ENCODE data around the gene ATP6V0A1. TPM values are rescaled to one million over a fixed set of nuclear protein-coding genes. Genes with fewer than 3 reads are reported as not detected.
"Not testable (repeated sequence)": the region's sequence is repeated elsewhere in the genome, so short reads cannot be mapped to it uniquely, and the experiment has no call there.

ATP6V0A1 gene
- total RNA-seq, 1 experiment from 2014 or later = 53.4 TPM

- peak overlapping the region; percentile 63 for H3K27ac ChIP-seq (ENCODE audit: low read length)
- in situ Hi-C loops (cut with HindIII; ENCODE audit: low pct_unique_long_range_greater_than_20kb, low sequenced_read_pairs) = no loop called here
- H3K27me3 ChIP-seq (ENCODE audit: control insufficient read depth, insufficient read depth, low read length) = no peaks in the 10 kb centered on the region
- H3K36me3 ChIP-seq (ENCODE audit: control insufficient read depth, insufficient read depth, low read length) = no peaks in the 10 kb centered on the region
- ChIA-PET POLR2A (no interaction called here), CTCF (interaction anchor here (0.6 kb wide), 1 partner anchor 527 kb away, joined by 6 read pairs; no protein-coding TSS in a partner anchor)
- intact Hi-C loops (cut with micrococcal nuclease; ENCODE audit: unreplicated experiment) = no loop called here
- peak overlapping the region; percentile 68 to 69 for H3K4me3 ChIP-seq (ENCODE audit: low read depth in 2 of 2, low read length in 2 of 2)
- TF ChIP-seq CTCF (IDR thresholded peaks at IDR 0.05) (no peak), SIN3A (IDR thresholded peaks at IDR 0.05; ENCODE audit: borderline replicate concordance, insufficient read depth, low read depth, low read length) (0 out of 2 replicates have a peak, but pooled peaks have one; percentile 31), REST (IDR thresholded peaks at IDR 0.05; ENCODE audit: insufficient read depth in 1 of 2, low read depth in 2 of 2, low read length in 1 of 2) (no peak), TCF7L2 (IDR thresholded peaks at IDR 0.05; ENCODE audit: low read depth, low read length) (no peak), POLR2AphosphoS5 (IDR thresholded peaks at IDR 0.05; ENCODE audit: low read depth, low read length) (peak; percentile 18; the same call in 1 of the 2 replicates)
- DNase-seq (ENCODE audit: low read depth, low spot score) (no peak), ATAC-seq (peak; percentile 89)
- TSS peak; percentile 80 for BruUV-seq (replicated peaks)
- H3K4me1 ChIP-seq (ENCODE audit: control insufficient read depth, insufficient read depth, low read length) = peaks cover 13% of the 10 kb centered on the region; the same call in 1 of the 2 replicates
- H3K9me3 ChIP-seq (ENCODE audit: control insufficient read depth, insufficient read depth, low read depth, low read length) = no peaks in the 10 kb centered on the region
These were observed 95.8 kb downstream of the ATP6V0A1 start for GRCh38 chr17:42554250-42555121.

- peak overlapping the region; percentile 68 to 69 for H3K4me3 ChIP-seq (ENCODE audit: low read depth in 2 of 2, low read length in 2 of 2)
- in situ Hi-C loops (cut with HindIII; ENCODE audit: low pct_unique_long_range_greater_than_20kb, low sequenced_read_pairs) = no loop called here
- intact Hi-C loops (cut with micrococcal nuclease; ENCODE audit: unreplicated experiment) = no loop called here
- peak overlapping the region; percentile 63 for H3K27ac ChIP-seq (ENCODE audit: low read length)
- H3K9me3 ChIP-seq (ENCODE audit: control insufficient read depth, insufficient read depth, low read depth, low read length) = no peaks in the 10 kb centered on the region
- H3K36me3 ChIP-seq (ENCODE audit: control insufficient read depth, insufficient read depth, low read length) = no peaks in the 10 kb centered on the region
- DNase-seq (ENCODE audit: low read depth, low spot score) (no peak), ATAC-seq (no peak)
- peaks cover 13% of the 10 kb centered on the region; the same call in 1 of the 2 replicates for H3K4me1 ChIP-seq (ENCODE audit: control insufficient read depth, insufficient read depth, low read length)
- no peaks in the 10 kb centered on the region for H3K27me3 ChIP-seq (ENCODE audit: control insufficient read depth, insufficient read depth, low read length)
- TSS peak; percentile 97 for BruUV-seq (replicated peaks)
- ChIA-PET CTCF (no interaction called here), POLR2A (no interaction called here)
- TF ChIP-seq SIN3A (IDR thresholded peaks at IDR 0.05; ENCODE audit: borderline replicate concordance, insufficient read depth, low read depth, low read length) = no peak
- TF ChIP-seq CTCF (IDR thresholded peaks at IDR 0.05) = no peak
- TF ChIP-seq POLR2AphosphoS5 (IDR thresholded peaks at IDR 0.05; ENCODE audit: low read depth, low read length) = no peak
- TF ChIP-seq REST (IDR thresholded peaks at IDR 0.05; ENCODE audit: insufficient read depth in 1 of 2, low read depth in 2 of 2, low read length in 1 of 2) = no peak
- no peak for TF ChIP-seq TCF7L2 (IDR thresholded peaks at IDR 0.05; ENCODE audit: low read depth, low read length)
These were observed 96.5 kb downstream of the ATP6V0A1 start for GRCh38 chr17:42555122-42555622.

GRCh38 chr17:42555961-42556617 is 97.4 kb downstream of the ATP6V0A1 start:
- H3K36me3 ChIP-seq (ENCODE audit: control insufficient read depth, insufficient read depth, low read length); POLR2A ChIA-PET; BruUV-seq (replicated peaks); H3K9me3 ChIP-seq (ENCODE audit: control insufficient read depth, insufficient read depth, low read depth, low read length); in situ Hi-C loops (cut with HindIII; ENCODE audit: low pct_unique_long_range_greater_than_20kb, low sequenced_read_pairs); H3K4me3 ChIP-seq (ENCODE audit: low read depth in 2 of 2, low read length in 2 of 2); intact Hi-C loops (cut with micrococcal nuclease; ENCODE audit: unreplicated experiment); H3K27me3 ChIP-seq (ENCODE audit: control insufficient read depth, insufficient read depth, low read length); CTCF ChIA-PET; DNase-seq (ENCODE audit: low read depth, low spot score); H3K27ac ChIP-seq (ENCODE audit: low read length): not testable (repeated sequence)
- H3K4me1 ChIP-seq (ENCODE audit: control insufficient read depth, insufficient read depth, low read length) = peaks cover 13% of the 10 kb centered on the region; the same call in 1 of the 2 replicates
- ATAC-seq = peak; percentile 45

Data from Panc1 (cell line).